Measurements from ENCODE around the gene BMPR1A. TPM values are rescaled to one million over a fixed set of nuclear protein-coding genes. Genes with fewer than 3 reads are reported as not detected.

BMPR1A gene
- total RNA-seq, 1 donor from 2014 or later, result 11.8 TPM

GRCh38 chr10:86799188-86799845, 42.9 kb downstream of the BMPR1A start:
- no peak for DNase-seq
- Mint-ChIP-seq H3K36me3 (ENCODE audit: low read depth) (no peaks in the 10 kb centered on the region), H3K4me3 (no peak overlapping the region), H3K27me3 (no peaks in the 10 kb centered on the region), H3K9me3 (no peaks in the 10 kb centered on the region), H3K27ac (no peak overlapping the region), H3K4me1 (peaks cover 22% of the 10 kb centered on the region)
- no peak for ATAC-seq (ENCODE audit: low read depth)
- intact Hi-C loops (cut with micrococcal nuclease), result loop anchor here (5.0 kb wide), 1 partner anchor 87 kb away; no protein-coding TSS in a partner anchor
- POLR2A ChIA-PET, result no interaction called here
- TF ChIP-seq, protein P1, sequence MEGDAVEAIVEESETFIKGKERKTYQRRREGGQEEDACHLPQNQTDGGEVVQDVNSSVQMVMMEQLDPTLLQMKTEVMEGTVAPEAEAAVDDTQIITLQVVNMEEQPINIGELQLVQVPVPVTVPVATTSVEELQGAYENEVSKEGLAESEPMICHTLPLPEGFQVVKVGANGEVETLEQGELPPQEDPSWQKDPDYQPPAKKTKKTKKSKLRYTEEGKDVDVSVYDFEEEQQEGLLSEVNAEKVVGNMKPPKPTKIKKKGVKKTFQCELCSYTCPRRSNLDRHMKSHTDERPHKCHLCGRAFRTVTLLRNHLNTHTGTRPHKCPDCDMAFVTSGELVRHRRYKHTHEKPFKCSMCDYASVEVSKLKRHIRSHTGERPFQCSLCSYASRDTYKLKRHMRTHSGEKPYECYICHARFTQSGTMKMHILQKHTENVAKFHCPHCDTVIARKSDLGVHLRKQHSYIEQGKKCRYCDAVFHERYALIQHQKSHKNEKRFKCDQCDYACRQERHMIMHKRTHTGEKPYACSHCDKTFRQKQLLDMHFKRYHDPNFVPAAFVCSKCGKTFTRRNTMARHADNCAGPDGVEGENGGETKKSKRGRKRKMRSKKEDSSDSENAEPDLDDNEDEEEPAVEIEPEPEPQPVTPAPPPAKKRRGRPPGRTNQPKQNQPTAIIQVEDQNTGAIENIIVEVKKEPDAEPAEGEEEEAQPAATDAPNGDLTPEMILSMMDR (IDR thresholded peaks at IDR 0.05), result no peak
- CTCF ChIA-PET, result no interaction called here

GRCh38 chr10:86801995-86802394, 45.6 kb downstream of the BMPR1A start:
- ChIA-PET CTCF (no interaction called here), POLR2A (no interaction called here)
- H3K4me3 Mint-ChIP-seq, result no peak overlapping the region
- no peaks in the 10 kb centered on the region for H3K36me3 Mint-ChIP-seq (ENCODE audit: low read depth)
- no peaks in the 10 kb centered on the region for H3K27me3 Mint-ChIP-seq
- H3K4me1 Mint-ChIP-seq, result peaks cover 22% of the 10 kb centered on the region
- intact Hi-C loops (cut with micrococcal nuclease), result no loop called here
- DNase-seq (no peak), ATAC-seq (ENCODE audit: low read depth) (no peak)
- H3K27ac Mint-ChIP-seq, result no peak overlapping the region
- TF ChIP-seq, protein P1 (IDR thresholded peaks at IDR 0.05), result no peak
- no peaks in the 10 kb centered on the region for H3K9me3 Mint-ChIP-seq

GRCh38 chr10:86802473-86803108, 46.2 kb downstream of the BMPR1A start:
- CTCF ChIA-PET, result no interaction called here
- intact Hi-C loops (cut with micrococcal nuclease), result no loop called here
- TF ChIP-seq, protein P1 (IDR thresholded peaks at IDR 0.05), result no peak

DNA sequence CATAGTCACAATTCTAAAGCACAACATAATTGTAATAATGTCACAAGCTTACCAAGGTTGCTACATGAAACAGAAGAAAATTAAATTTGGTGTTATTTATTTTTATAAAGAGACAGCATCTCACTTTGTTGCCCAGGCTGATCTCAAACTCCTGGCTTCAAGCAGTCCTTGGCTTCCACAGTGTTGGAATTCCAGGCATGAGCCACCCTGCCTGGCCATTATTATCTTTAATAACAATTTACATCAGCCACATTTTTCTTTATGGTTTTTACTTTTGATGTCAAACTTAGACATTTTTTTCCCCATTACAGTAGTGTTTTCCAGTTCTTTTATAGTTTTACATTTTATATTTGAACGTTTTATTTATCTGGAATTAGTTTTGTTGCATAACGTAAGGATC, 46.7 kb downstream of the BMPR1A start:
- Mint-ChIP-seq H3K9me3 (no peaks in the 10 kb centered on the region), H3K36me3 (ENCODE audit: low read depth) (no peaks in the 10 kb centered on the region), H3K27ac (no peak overlapping the region), H3K4me1 (peaks cover 22% of the 10 kb centered on the region), H3K4me3 (no peak overlapping the region), H3K27me3 (no peaks in the 10 kb centered on the region)
- CTCF ChIA-PET, result no interaction called here
- TF ChIP-seq, protein P1 (IDR thresholded peaks at IDR 0.05), result no peak
- POLR2A ChIA-PET, result no interaction called here
- DNase-seq (no peak), ATAC-seq (ENCODE audit: low read depth) (no peak)
- intact Hi-C loops (cut with micrococcal nuclease), result no loop called here

More at GRCh38 chr10:86802473-86803108, 46.2 kb downstream of the BMPR1A start:
- Mint-ChIP-seq H3K4me3 (no peak overlapping the region), H3K27ac (no peak overlapping the region), H3K9me3 (no peaks in the 10 kb centered on the region), H3K36me3 (ENCODE audit: low read depth) (no peaks in the 10 kb centered on the region), H3K27me3 (no peaks in the 10 kb centered on the region), H3K4me1 (peaks cover 22% of the 10 kb centered on the region)
- no peak for ATAC-seq (ENCODE audit: low read depth)
- POLR2A ChIA-PET, result no interaction called here
- no peak for DNase-seq

- POLR2A ChIA-PET, result interaction anchor here (0.6 kb wide), 1 partner anchor 71 kb away, joined by 4 read pairs; no protein-coding TSS in a partner anchor
- CTCF ChIA-PET, result no interaction called here
- ATAC-seq (ENCODE audit: low read depth), result no peak
- peaks cover 2% of the 10 kb centered on the region for H3K36me3 Mint-ChIP-seq (ENCODE audit: low read depth)
- H3K9me3 Mint-ChIP-seq, result no peaks in the 10 kb centered on the region
- DNase-seq, result no peak
- no peak overlapping the region for H3K4me3 Mint-ChIP-seq
- TF ChIP-seq, protein P1 (IDR thresholded peaks at IDR 0.05), result no peak
- intact Hi-C loops (cut with micrococcal nuclease), result no loop called here
- H3K27me3 Mint-ChIP-seq, result no peaks in the 10 kb centered on the region
- H3K4me1 Mint-ChIP-seq, result peaks cover 11% of the 10 kb centered on the region
- no peak overlapping the region for H3K27ac Mint-ChIP-seq
Measured at GRCh38 chr10:86804805-86805204, 48.4 kb downstream of the BMPR1A start.

Data from activated B cell treated with CpG ODN at 0.5 μM for 24 hours (primary cell).